CD14-positive monocyte (primary cell): ENCODE results near the gene CHAF1A. TPM values are rescaled to one million over a fixed set of nuclear protein-coding genes. Genes with fewer than 3 reads are reported as not detected.

Experiments
- DNase-seq, 3 donors: peaks; one replicate each; pipeline ENCODE4 v3.0.0-alpha.2; 2011 to 2022
- H2AFZ ChIP-seq: 2 replicates; pipeline ENCODE4 v1.6.0; 2012; ENCODE audit warnings: mild to moderate bottlenecking, low read depth, low read length, inconsistent platforms; ENCODE audit not compliant: insufficient read depth, poor library complexity, severe bottlenecking
- H3K27ac ChIP-seq, 2 donors: 1 replicate in 1 of 2; 2 replicates in 1 of 2; pipeline ENCODE4 v1.5.1; 2012 to 2013; ENCODE audit warnings: low read length in 2 of 2, control low read depth in 1 of 2, inconsistent platforms in 1 of 2, low read depth in 1 of 2, mild to moderate bottlenecking in 1 of 2
- H3K27me3 ChIP-seq, 2 donors: one replicate each; pipeline versions ENCODE4 v1.6.0 to v1.6.1; 2011 to 2013; ENCODE audit warnings: low read length in 2 of 2; ENCODE audit not compliant: control insufficient read depth in 2 of 2, insufficient read depth in 2 of 2
- H3K36me3 ChIP-seq, 2 donors: replicated peaks in 1 of 2; 1 replicate in 1 of 2; 2 replicates in 1 of 2; pipeline versions ENCODE4 v1.5.1 to v1.6.1; 2012 to 2013; ENCODE audit warnings: low read length in 2 of 2, control low read depth in 1 of 2, inconsistent platforms in 1 of 2, mild to moderate bottlenecking in 1 of 2; ENCODE audit not compliant: insufficient read depth in 2 of 2, control insufficient read depth in 1 of 2
- H3K4me1 ChIP-seq, 2 donors: 1 replicate in 1 of 2; 2 replicates in 1 of 2; pipeline versions ENCODE4 v1.5.1 to v1.6.1; 2012 to 2013; ENCODE audit warnings: low read length in 2 of 2, control low read depth in 1 of 2, inconsistent platforms in 1 of 2, mild to moderate bottlenecking in 1 of 2, moderate library complexity in 1 of 2; ENCODE audit not compliant: insufficient read depth in 2 of 2, control insufficient read depth in 1 of 2
- H3K4me2 ChIP-seq: replicated peaks from 2 replicates; pipeline ENCODE3; 2012; ENCODE audit warnings: low read length, moderate library complexity, mild to moderate bottlenecking; ENCODE audit not compliant: poor library complexity, severe bottlenecking; ENCODE audit errors: extremely low read depth
- H3K4me3 ChIP-seq, 3 experiments: fragments of 200-600 bp in 1 of 3; sonication (generic) in 1 of 3; replicated peaks in 1 of 3; 1 replicate in 2 of 3; 2 replicates in 1 of 3; pipeline ENCODE4 v1.5.1; 2011 to 2013; ENCODE audit warnings: low read length in 3 of 3, mild to moderate bottlenecking in 3 of 3, control low read depth in 2 of 3, low read depth in 2 of 3, inconsistent platforms in 1 of 3, moderate library complexity in 1 of 3
- H3K79me2 ChIP-seq: 2 replicates; pipeline ENCODE4 v1.6.0; 2012; ENCODE audit warnings: mild to moderate bottlenecking, control low read depth, inconsistent platforms, low read length, moderate library complexity; ENCODE audit not compliant: insufficient read depth
- H3K9ac ChIP-seq: 2 replicates; pipeline ENCODE4 v1.6.0; 2017; ENCODE audit warnings: low read length, mild to moderate bottlenecking; ENCODE audit not compliant: insufficient read depth, poor library complexity, severe bottlenecking
- H3K9me3 ChIP-seq, 2 donors: replicated peaks in 1 of 2; 1 replicate in 1 of 2; 2 replicates in 1 of 2; pipeline versions ENCODE4 v1.5.1 to v1.6.1; 2012 to 2013; ENCODE audit warnings: low read length in 2 of 2, control low read depth in 1 of 2; ENCODE audit not compliant: control insufficient read depth in 1 of 2, insufficient read depth in 1 of 2
- H4K20me1 ChIP-seq: 2 replicates; pipeline ENCODE4 v1.6.0; 2012; ENCODE audit warnings: mild to moderate bottlenecking, low read length, control low read depth, moderate library complexity; ENCODE audit not compliant: insufficient read depth
- H3K27ac Mint-ChIP-seq, 7 donors: one replicate each; pipeline ENCODE4 v1.8.0; 2020; ENCODE audit warnings: mild to moderate bottlenecking in 7 of 7, mixed read lengths in 7 of 7, moderate library complexity in 6 of 7, inconsistent platforms in 2 of 7
- H3K27me3 Mint-ChIP-seq, 3 donors: one replicate each; pipeline ENCODE4 v1.8.0; 2021 to 2022; ENCODE audit warnings: low read depth in 3 of 3, mild to moderate bottlenecking in 3 of 3, mixed read lengths in 3 of 3, moderate library complexity in 3 of 3, inconsistent platforms in 1 of 3
- H3K36me3 Mint-ChIP-seq, 2 donors: one replicate each; pipeline ENCODE4 v1.8.0; 2020; ENCODE audit warnings: mixed read lengths in 2 of 2, inconsistent platforms in 1 of 2, mild to moderate bottlenecking in 1 of 2
- H3K4me1 Mint-ChIP-seq: one replicate; pipeline ENCODE4 v1.8.0; 2020; ENCODE audit warnings: mild to moderate bottlenecking, mixed read lengths
- H3K4me3 Mint-ChIP-seq, 2 donors: one replicate each; pipeline ENCODE4 v1.8.0; 2020; ENCODE audit warnings: mild to moderate bottlenecking in 2 of 2, mixed read lengths in 2 of 2, moderate library complexity in 1 of 2
- H3K9me3 Mint-ChIP-seq, 7 donors: one replicate each; pipeline ENCODE4 v1.8.0; 2020 to 2022; ENCODE audit warnings: mixed read lengths in 7 of 7, mild to moderate bottlenecking in 6 of 7, moderate library complexity in 6 of 7, inconsistent platforms in 2 of 7
- CTCF ChIP-seq: fragments of 200-600 bp; IDR thresholded peaks from one replicate; pipeline ENCODE4 v1.8.0; 2022; ENCODE audit warnings: antibody characterized with exemption, mild to moderate bottlenecking
- WGBS: methylation state at CpG from one replicate; pipeline ENCODE4 v1.1.5; 2013; ENCODE audit warnings: missing lambda C conversion rate; ENCODE audit not compliant: insufficient coverage; 5-methylcytosine and 5-hydroxymethylcytosine counted together
- intact Hi-C, 2 donors: fragments of 100-400 bp; cut with micrococcal nuclease; formaldehyde crosslinking; loops; one replicate each; pipeline versions ENCODE4 v1.15.0 to v1.15.1; 2023
- polyA plus RNA-seq, 3 donors: library from polyadenylated mRNA; depleted of rRNA in 1 of 3; unstranded in 2 of 3; stranded (reverse) in 1 of 3; fragments of 300-500 nt in 2 of 3; fragments of >200 nt in 1 of 3; fragmentation: Illumina TruSeq in 2 of 3; gene quantifications; 1 replicate in 2 of 3; 2 replicates in 1 of 3; pipeline ENCODE4 v1.2.3, GENCODE V29; 2012 to 2021

CHAF1A gene
- polyA plus RNA-seq, 3 donors: 4.4 to 26.4 (median 5.4) TPM

GRCh38 chr19:4373601-4374497 lies 28.6 kb upstream of the CHAF1A start:
- Mint-ChIP-seq H3K36me3 (peaks cover 19 to 47% of the 10 kb centered on the region in 2 donors), H3K4me3 (peak overlapping the region in 1 of 2 donors; percentile 45), H3K27me3 (no peaks in the 10 kb centered on the region), H3K9me3 (no peaks in the 10 kb centered on the region), H3K4me1 (peaks cover 67% of the 10 kb centered on the region), H3K27ac (peak overlapping the region; percentile 70 to 94 (median 88))
- Histone ChIP-seq H3K4me2 (peak overlapping the region; percentile 35), H3K27me3 (no peaks in the 10 kb centered on the region), H3K36me3 (peaks cover 3 to 5% of the 10 kb centered on the region in 2 donors), H3K4me1 (peaks cover 63 to 68% of the 10 kb centered on the region in 2 donors), H3K79me2 (peaks cover 98% of the 10 kb centered on the region), H3K9me3 (no peaks in the 10 kb centered on the region), H4K20me1 (peaks cover 100% of the 10 kb centered on the region), H3K27ac (peak overlapping the region; percentile 76 to 84), H3K9ac (peak overlapping the region; percentile 63), H2AFZ (no peak overlapping the region), H3K4me3 (peak overlapping the region in 1 of 3 experiments; percentile 2)
- intact Hi-C loops: loop anchor here in 1 of 2 donors (2.0 kb wide), 1 partner anchor 57 kb away; no protein-coding TSS in a partner anchor
- 53% methylated on average over 22 of the region's 25 CpGs for WGBS
- peak; percentile 70 to 82 (median 75) for DNase-seq
- no peak for TF ChIP-seq CTCF

GRCh38 chr19:4374498-4375163 lies 27.8 kb upstream of the CHAF1A start:
- peak; percentile 74 to 86 (median 83) for DNase-seq
- Mint-ChIP-seq H3K27me3 (no peaks in the 10 kb centered on the region), H3K4me3 (peak overlapping the region in 1 of 2 donors; percentile 45), H3K9me3 (no peaks in the 10 kb centered on the region), H3K36me3 (peaks cover 21 to 54% of the 10 kb centered on the region in 2 donors), H3K4me1 (peaks cover 64% of the 10 kb centered on the region), H3K27ac (peak overlapping the region; percentile 70 to 94 (median 88))
- Histone ChIP-seq H3K4me1 (peaks cover 58 to 60% of the 10 kb centered on the region in 2 donors), H3K4me3 (peak overlapping the region in 1 of 3 experiments; percentile 2), H3K4me2 (peak overlapping the region; percentile 35), H3K9me3 (no peaks in the 10 kb centered on the region), H3K9ac (peak overlapping the region; percentile 63), H4K20me1 (peaks cover 100% of the 10 kb centered on the region), H3K27ac (peak overlapping the region; percentile 76 to 84), H3K79me2 (peaks cover 99% of the 10 kb centered on the region), H3K27me3 (no peaks in the 10 kb centered on the region), H2AFZ (no peak overlapping the region), H3K36me3 (peaks cover 3 to 5% of the 10 kb centered on the region in 2 donors)
- intact Hi-C loops: loop anchor here in 1 of 2 donors (2.0 kb wide), 1 partner anchor 56 kb away; no protein-coding TSS in a partner anchor
- TF ChIP-seq CTCF: no peak
- 39% methylated on average over 22 of the region's 27 CpGs for WGBS
